Central memory CD8-positive, alpha-beta T cell (primary cell): ENCODE data around the gene TMTC3.
A peak's percentile ranks its signal among the peaks of the same experiment; 100 is the strongest.

Experiments
- ATAC-seq: fragments of 150-1000 bp; cut with Tn5 transposase; replicated peaks from 2 replicates; pipeline ENCODE4 v1.10.0; 2022; ENCODE audit warnings: mild to moderate bottlenecking, moderate FRiP score, moderate number of reproducible peaks; ENCODE audit not compliant: poor library complexity, severe bottlenecking; ENCODE audit errors: extremely low read depth
- DNase-seq, 2 donors: peaks; one replicate each; pipeline ENCODE4 v3.0.0; 2021; ENCODE audit warnings: low spot score in 2 of 2
- H3K27ac Mint-ChIP-seq: one replicate; pipeline ENCODE4 v1.8.0; 2022; ENCODE audit warnings: low read depth, mild to moderate bottlenecking, moderate library complexity, mixed read lengths
- H3K27me3 Mint-ChIP-seq: one replicate; pipeline ENCODE4 v1.8.0; 2022; ENCODE audit warnings: mixed read lengths
- H3K36me3 Mint-ChIP-seq: one replicate; pipeline ENCODE4 v1.8.0; 2022; ENCODE audit warnings: mild to moderate bottlenecking, moderate library complexity, mixed read lengths; ENCODE audit not compliant: insufficient read depth
- H3K4me1 Mint-ChIP-seq: one replicate; pipeline ENCODE4 v1.8.0; 2022; ENCODE audit warnings: mixed read lengths
- H3K4me3 Mint-ChIP-seq: one replicate; pipeline ENCODE4 v1.8.0; 2022; ENCODE audit warnings: mild to moderate bottlenecking, moderate library complexity, mixed read lengths
- H3K9me3 Mint-ChIP-seq: one replicate; pipeline ENCODE4 v1.8.0; 2022; ENCODE audit warnings: mixed read lengths

Gene TMTC3

DNA sequence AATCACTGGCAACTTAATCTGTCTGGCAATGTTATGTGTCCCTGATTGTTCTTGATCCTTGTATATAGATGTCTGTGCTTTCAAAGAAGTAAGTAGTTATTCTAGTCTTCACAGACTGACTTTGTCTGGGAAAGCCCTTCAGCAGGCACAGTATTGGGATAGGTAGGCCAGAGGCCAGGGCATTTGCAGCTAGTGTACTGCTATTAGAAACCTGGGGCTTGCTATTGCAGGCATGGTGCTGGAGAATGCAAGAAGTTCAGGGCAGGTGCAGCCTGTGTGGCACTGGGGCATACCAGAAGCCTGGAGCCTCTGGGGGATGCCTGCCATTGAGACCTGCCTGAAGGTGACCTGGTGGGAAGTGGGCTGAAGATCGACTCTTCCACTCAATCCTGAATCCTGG, 96.3 kb downstream of the TMTC3 start:
- Mint-ChIP-seq H3K4me1 (no peaks in the 10 kb centered on the region), H3K9me3 (no peaks in the 10 kb centered on the region), H3K4me3 (no peak overlapping the region), H3K36me3 (no peaks in the 10 kb centered on the region), H3K27me3 (no peaks in the 10 kb centered on the region), H3K27ac (no peak overlapping the region)
- ATAC-seq (no peak), DNase-seq (no peak)

DNA sequence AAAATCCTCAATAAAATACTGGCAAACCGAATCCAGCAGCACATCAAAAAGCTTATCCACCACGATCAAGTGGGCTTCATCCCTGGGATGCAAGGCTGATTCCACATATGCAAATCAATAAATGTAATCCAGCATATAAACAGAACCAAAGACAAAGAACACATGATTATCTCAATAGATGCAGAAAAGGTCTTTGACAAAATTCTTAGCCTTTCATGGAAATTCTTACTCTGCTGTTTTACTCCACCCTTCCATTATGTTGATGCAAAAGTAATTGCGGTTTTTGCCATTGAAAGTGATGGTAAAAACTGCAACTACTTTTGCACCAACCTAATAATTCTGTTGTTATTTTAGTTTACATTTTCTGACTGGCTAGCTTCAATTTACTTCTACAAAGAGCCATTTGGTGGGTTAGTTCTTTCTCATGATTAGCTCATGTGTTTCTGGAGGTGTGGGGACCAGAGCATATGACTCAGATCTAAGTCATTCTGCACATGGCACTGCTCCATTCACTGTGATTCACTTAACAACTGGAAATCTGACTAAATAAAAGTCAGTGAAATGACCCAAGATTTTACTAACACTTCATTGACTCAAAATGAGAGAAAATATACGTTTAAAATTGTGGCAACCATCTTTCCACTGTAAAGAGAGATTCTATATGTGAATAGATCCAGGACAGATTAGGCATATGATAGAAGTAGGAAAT, 99.9 kb downstream of the TMTC3 start:
- Mint-ChIP-seq H3K36me3 (no peaks in the 10 kb centered on the region), H3K4me3 (no peak overlapping the region), H3K27ac (no peak overlapping the region), H3K9me3 (no peaks in the 10 kb centered on the region), H3K4me1 (no peaks in the 10 kb centered on the region), H3K27me3 (no peaks in the 10 kb centered on the region)
- DNase-seq (no peak), ATAC-seq (no peak)

DNA sequence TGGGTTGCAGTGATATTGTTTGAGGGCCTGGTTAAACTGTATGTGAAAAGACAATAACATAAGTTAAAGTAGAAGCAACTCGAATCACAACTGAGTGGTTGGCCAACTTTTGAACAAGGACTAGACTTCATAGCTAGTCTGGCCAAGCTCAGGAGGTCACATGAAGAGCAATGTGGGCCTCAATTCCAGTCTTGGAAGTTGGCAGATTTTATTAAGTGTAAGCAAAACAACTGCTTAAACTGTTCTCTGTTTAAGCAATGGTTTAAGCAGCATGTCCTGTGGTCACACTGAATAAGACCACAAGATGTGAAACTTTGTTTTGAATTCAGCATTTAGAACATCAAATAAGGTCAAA, 100.4 kb downstream of the TMTC3 start:
- Mint-ChIP-seq H3K4me3 (no peak overlapping the region), H3K36me3 (no peaks in the 10 kb centered on the region), H3K9me3 (no peaks in the 10 kb centered on the region), H3K4me1 (no peaks in the 10 kb centered on the region), H3K27ac (peak overlapping the region; percentile 2), H3K27me3 (no peaks in the 10 kb centered on the region)
- DNase-seq (no peak), ATAC-seq (no peak)

DNA sequence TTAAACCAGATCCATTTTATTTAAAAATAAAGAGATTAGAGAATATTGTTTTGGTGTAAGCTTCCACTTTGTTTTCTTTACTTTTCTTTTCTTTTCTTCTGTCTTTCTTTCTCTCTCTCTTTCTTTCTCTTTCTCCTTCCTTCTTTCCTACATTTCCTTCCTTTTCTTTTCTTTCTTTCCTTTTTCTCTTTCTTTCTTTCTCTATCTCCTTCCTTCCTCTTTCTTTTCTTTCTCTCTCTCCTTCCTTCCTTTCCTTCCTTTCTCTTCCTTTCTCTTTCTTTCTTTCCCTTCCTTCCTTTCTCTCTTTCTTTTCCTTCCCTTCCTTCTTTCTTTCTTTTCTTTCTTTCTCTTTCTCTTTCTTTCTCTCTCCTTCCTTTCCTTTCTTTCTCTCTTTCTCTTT, 100.8 kb downstream of the TMTC3 start:
- DNase-seq (no peak), ATAC-seq (no peak)
- Mint-ChIP-seq H3K4me1 (no peaks in the 10 kb centered on the region), H3K9me3 (no peaks in the 10 kb centered on the region), H3K27ac (peak overlapping the region; percentile 2), H3K27me3 (no peaks in the 10 kb centered on the region), H3K36me3 (no peaks in the 10 kb centered on the region), H3K4me3 (no peak overlapping the region)

DNA sequence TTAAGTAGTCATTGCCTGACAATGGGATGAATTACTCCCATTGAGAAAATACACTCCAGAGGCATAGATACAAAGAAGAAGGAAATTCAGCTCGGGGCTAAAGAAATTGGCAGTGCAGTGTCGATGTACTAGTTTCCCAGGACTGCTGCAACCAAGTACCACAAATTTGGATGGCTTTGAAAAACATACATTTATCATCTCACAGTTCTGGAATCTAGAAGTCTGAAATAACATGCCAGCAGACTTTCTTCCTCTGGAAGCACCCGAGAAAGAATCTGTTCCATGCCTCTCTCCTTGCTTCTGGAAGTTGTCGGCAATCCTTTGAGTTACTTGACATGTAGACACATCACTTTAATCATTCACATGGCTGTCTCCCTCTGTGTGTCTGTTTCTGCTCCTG, 101.9 kb downstream of the TMTC3 start:
- Mint-ChIP-seq H3K27ac (no peak overlapping the region), H3K9me3 (no peaks in the 10 kb centered on the region), H3K4me3 (no peak overlapping the region), H3K4me1 (no peaks in the 10 kb centered on the region), H3K27me3 (no peaks in the 10 kb centered on the region), H3K36me3 (no peaks in the 10 kb centered on the region)
- DNase-seq (no peak), ATAC-seq (no peak)

DNA sequence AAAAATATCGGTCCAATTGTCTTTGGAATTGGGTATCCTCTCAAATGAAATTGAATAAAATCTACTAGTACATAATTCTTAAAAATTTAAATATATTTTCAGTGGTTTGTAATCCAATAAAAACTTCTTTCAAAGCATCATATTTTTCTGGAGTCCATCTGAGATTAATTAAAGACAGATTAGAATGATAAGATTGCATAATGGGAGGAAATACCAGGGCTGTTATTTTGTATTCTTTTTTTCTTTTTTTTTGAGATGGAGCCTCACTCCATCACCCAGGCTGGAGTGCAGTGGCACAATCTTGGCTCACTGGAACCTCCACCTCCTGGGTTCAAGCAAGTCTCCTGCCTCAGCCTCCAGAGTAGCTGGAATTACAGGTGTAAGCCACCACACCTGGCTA, 103.8 kb downstream of the TMTC3 start:
- H3K27me3 Mint-ChIP-seq: no peaks in the 10 kb centered on the region
- no peak overlapping the region for H3K27ac Mint-ChIP-seq
- DNase-seq (no peak), ATAC-seq (no peak)
- no peaks in the 10 kb centered on the region for H3K9me3 Mint-ChIP-seq
- H3K4me1 Mint-ChIP-seq: no peaks in the 10 kb centered on the region
- no peaks in the 10 kb centered on the region for H3K36me3 Mint-ChIP-seq
- no peak overlapping the region for H3K4me3 Mint-ChIP-seq

DNA sequence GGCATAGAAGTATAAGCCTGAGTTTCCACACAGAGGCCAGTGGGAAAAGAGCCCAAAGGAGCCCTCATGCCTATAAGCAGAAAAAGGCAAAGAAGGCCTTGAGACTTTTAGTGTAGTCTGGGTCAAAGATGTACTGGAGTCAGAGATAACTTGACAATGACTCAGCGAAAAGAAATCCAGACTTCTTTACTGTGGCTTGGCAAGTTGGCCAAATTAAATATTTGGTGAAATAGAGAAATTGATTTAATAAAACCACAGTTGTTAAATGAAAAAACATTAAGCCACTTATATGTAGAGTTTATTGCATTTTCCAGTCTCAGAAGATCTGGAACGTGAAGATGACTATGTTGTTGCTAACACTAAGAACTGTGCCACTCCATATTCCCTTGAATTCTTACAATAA, 105.1 kb downstream of the TMTC3 start:
- no peak for DNase-seq
- Mint-ChIP-seq H3K4me1 (no peaks in the 10 kb centered on the region), H3K27ac (no peak overlapping the region), H3K4me3 (no peak overlapping the region), H3K27me3 (no peaks in the 10 kb centered on the region), H3K9me3 (no peaks in the 10 kb centered on the region), H3K36me3 (no peaks in the 10 kb centered on the region)
- ATAC-seq: no peak

DNA sequence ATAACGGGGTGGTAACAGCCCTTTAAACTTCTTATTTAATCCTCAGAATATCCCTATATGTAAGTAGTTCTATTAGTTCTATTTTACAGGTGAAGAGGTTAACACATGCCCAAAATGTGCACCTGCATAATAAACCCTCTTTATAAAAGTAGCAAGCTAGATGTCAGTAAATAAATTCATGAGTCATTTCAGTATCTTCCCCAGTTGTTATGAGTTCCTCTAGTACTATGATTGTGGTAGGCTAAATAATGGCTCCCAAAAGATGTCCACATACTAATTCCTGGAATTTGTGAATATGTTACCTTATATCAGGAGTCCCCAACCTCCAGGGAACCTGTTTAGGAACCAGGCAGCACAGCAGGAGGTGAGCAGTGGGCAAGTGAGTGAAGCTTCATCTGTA, 106.5 kb downstream of the TMTC3 start:
- ATAC-seq (no peak), DNase-seq (no peak)
- H3K4me1 Mint-ChIP-seq: no peaks in the 10 kb centered on the region
- H3K27ac Mint-ChIP-seq: no peak overlapping the region
- no peaks in the 10 kb centered on the region for H3K36me3 Mint-ChIP-seq
- H3K27me3 Mint-ChIP-seq: no peaks in the 10 kb centered on the region
- no peak overlapping the region for H3K4me3 Mint-ChIP-seq
- no peaks in the 10 kb centered on the region for H3K9me3 Mint-ChIP-seq
